Transverse colon (tissue), 4 donors: Measurements from ENCODE around the gene ICE2.

Experiments used
- EP300 ChIP-seq: sonication (generic); formaldehyde crosslinking; IDR thresholded peaks from one replicate; pipeline ENCODE4 v1.6.1; 2017; ENCODE audit warnings: antibody characterized with exemption, low read depth
- POLR2A ChIP-seq: fragments of 450-650 bp; IDR thresholded peaks from one replicate; pipeline ENCODE4 v1.6.1; 2016; ENCODE audit warnings: antibody characterized with exemption, mild to moderate bottlenecking, moderate library complexity
- POLR2AphosphoS5 ChIP-seq, 3 donors: sonication (generic); formaldehyde crosslinking; IDR thresholded peaks; one replicate each; pipeline ENCODE4 v1.6.1; 2016; ENCODE audit warnings: antibody characterized with exemption in 3 of 3
- TF ChIP-seq, protein P1 (sequence below), 5 experiments: fragments of 200-600 bp in 3 of 5; fragments of 450-650 bp in 2 of 5; sonication (generic) in 3 of 5; IDR thresholded peaks; 1 replicate in 2 of 5; 2 replicates in 3 of 5; pipeline ENCODE4 v1.5.1; 2016 to 2017; ENCODE audit warnings: antibody characterized with exemption in 5 of 5, inconsistent platforms in 3 of 5, mild to moderate bottlenecking in 2 of 5, moderate library complexity in 1 of 5

GRCh38 chr15:60477164-60477563 lies 1.8 kb downstream of the ICE2 start:
- TF ChIP-seq, protein P1, sequence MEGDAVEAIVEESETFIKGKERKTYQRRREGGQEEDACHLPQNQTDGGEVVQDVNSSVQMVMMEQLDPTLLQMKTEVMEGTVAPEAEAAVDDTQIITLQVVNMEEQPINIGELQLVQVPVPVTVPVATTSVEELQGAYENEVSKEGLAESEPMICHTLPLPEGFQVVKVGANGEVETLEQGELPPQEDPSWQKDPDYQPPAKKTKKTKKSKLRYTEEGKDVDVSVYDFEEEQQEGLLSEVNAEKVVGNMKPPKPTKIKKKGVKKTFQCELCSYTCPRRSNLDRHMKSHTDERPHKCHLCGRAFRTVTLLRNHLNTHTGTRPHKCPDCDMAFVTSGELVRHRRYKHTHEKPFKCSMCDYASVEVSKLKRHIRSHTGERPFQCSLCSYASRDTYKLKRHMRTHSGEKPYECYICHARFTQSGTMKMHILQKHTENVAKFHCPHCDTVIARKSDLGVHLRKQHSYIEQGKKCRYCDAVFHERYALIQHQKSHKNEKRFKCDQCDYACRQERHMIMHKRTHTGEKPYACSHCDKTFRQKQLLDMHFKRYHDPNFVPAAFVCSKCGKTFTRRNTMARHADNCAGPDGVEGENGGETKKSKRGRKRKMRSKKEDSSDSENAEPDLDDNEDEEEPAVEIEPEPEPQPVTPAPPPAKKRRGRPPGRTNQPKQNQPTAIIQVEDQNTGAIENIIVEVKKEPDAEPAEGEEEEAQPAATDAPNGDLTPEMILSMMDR (IDR thresholded peaks at IDR 0.05), result no peak
- TF ChIP-seq POLR2AphosphoS5 (IDR thresholded peaks at IDR 0.05) (no peak), EP300 (no peak), POLR2A (no peak)
